GM20000 (cell line): Measurements from ENCODE around the gene MIPOL1.
"Not testable (repeated sequence)": the region's sequence is repeated elsewhere in the genome, so short reads cannot be mapped to it uniquely, and the experiment has no call there.

Experiments used
- DNase-seq: peaks from one replicate; pipeline ENCODE4 v3.0.0; 2012; ENCODE audit warnings: low spot score
- CTCF ChIP-seq: IDR thresholded peaks from 2 replicates; pipeline ENCODE4 v1.5.1; 2012; ENCODE audit warnings: mild to moderate bottlenecking, control low read depth; ENCODE audit errors: extremely low read depth, missing control alignments

MIPOL1 gene

GRCh38 chr14:37318938-37319337 is 121.2 kb downstream of the MIPOL1 start:
- DNase-seq: no peak
- no peak for TF ChIP-seq CTCF

GRCh38 chr14:37320106-37320505 is 122.4 kb downstream of the MIPOL1 start:
- TF ChIP-seq CTCF: no peak
- DNase-seq: no peak

- no peak for DNase-seq
- no peak for TF ChIP-seq CTCF
Observed at GRCh38 chr14:37325332-37325731, 127.6 kb downstream of the MIPOL1 start.

- no peak for TF ChIP-seq CTCF
- no peak for DNase-seq
Observed at GRCh38 chr14:37326434-37326833, 128.7 kb downstream of the MIPOL1 start.

- DNase-seq: not testable (repeated sequence)
Observed at GRCh38 chr14:37327933-37328332, 130.2 kb downstream of the MIPOL1 start.

- TF ChIP-seq CTCF: no peak
- DNase-seq: no peak
Observed at GRCh38 chr14:37328673-37329072, 130.9 kb downstream of the MIPOL1 start.

GRCh38 chr14:37329189-37330001 is 131.7 kb downstream of the MIPOL1 start:
- DNase-seq: no peak
- no peak for TF ChIP-seq CTCF

GRCh38 chr14:37330910-37331309 is 133.2 kb downstream of the MIPOL1 start:
- DNase-seq: no peak
- no peak for TF ChIP-seq CTCF
